ENCODE results near the gene C15orf62. TPM values are rescaled to one million over a fixed set of nuclear protein-coding genes. Genes with fewer than 3 reads are reported as not detected.

C15orf62 gene
- total RNA-seq, 4 donors from 2014 or later, result 0.59 TPM; not detected in 3

- no peak for DNase-seq (ENCODE audit: low spot score in 2 of 2)
- peaks cover 0 to 4% (median 0%) of the 10 kb centered on the region in 4 donors for H3K4me1 ChIP-seq
- H3K4me3 ChIP-seq, result no peak overlapping the region
- peaks cover 0 to 95% (median 0%) of the 10 kb centered on the region in 3 donors for H3K36me3 ChIP-seq
- H3K27me3 ChIP-seq, result no peaks in the 10 kb centered on the region
- no peaks in the 10 kb centered on the region for H3K9me3 ChIP-seq
- 64 to 73% methylated on average over 2 of the region's 2 CpGs for WGBS, 2 donors
- H3K27ac ChIP-seq, result no peak overlapping the region
- TF ChIP-seq EP300 (IDR thresholded peaks at IDR 0.05), result no peak
- TF ChIP-seq POLR2A (IDR thresholded peaks at IDR 0.05), result no peak
- TF ChIP-seq CTCF (IDR thresholded peaks at IDR 0.05), result no peak
Measured at GRCh38 chr15:40743485-40743901, 26.3 kb upstream of the C15orf62 start.

GRCh38 chr15:40743921-40744814, 25.6 kb upstream of the C15orf62 start:
- TF ChIP-seq EP300 (IDR thresholded peaks at IDR 0.05), result no peak
- TF ChIP-seq POLR2A (IDR thresholded peaks at IDR 0.05), result no peak
- no peak for TF ChIP-seq CTCF (IDR thresholded peaks at IDR 0.05)
- no peaks in the 10 kb centered on the region for H3K9me3 ChIP-seq
- 58 to 70% methylated on average over 12 of the region's 12 CpGs for WGBS, 2 donors
- no peak overlapping the region for H3K4me3 ChIP-seq
- H3K36me3 ChIP-seq, result peaks cover 0 to 95% (median 0%) of the 10 kb centered on the region in 3 donors
- H3K27ac ChIP-seq, result peak overlapping the region in 1 of 4 donors; percentile 29
- DNase-seq (ENCODE audit: low spot score in 2 of 2), result no peak
- no peaks in the 10 kb centered on the region for H3K27me3 ChIP-seq
- peaks cover 0 to 4% (median 0%) of the 10 kb centered on the region in 4 donors for H3K4me1 ChIP-seq

- no peaks in the 10 kb centered on the region for H3K9me3 ChIP-seq
- H3K36me3 ChIP-seq, result peaks cover 0 to 95% (median 0%) of the 10 kb centered on the region in 3 donors
- peak overlapping the region in 1 of 4 donors; percentile 29 for H3K27ac ChIP-seq
- no peak for DNase-seq (ENCODE audit: low spot score in 2 of 2)
- no peak for TF ChIP-seq CTCF (IDR thresholded peaks at IDR 0.05)
- TF ChIP-seq POLR2A (IDR thresholded peaks at IDR 0.05), result no peak
- no peak for TF ChIP-seq EP300 (IDR thresholded peaks at IDR 0.05)
- H3K27me3 ChIP-seq, result no peaks in the 10 kb centered on the region
- peaks cover 0 to 4% (median 0%) of the 10 kb centered on the region in 4 donors for H3K4me1 ChIP-seq
- 53 to 61% methylated on average over 5 of the region's 5 CpGs for WGBS, 2 donors
- H3K4me3 ChIP-seq, result no peak overlapping the region
Measured at GRCh38 chr15:40744815-40745152, 25.0 kb upstream of the C15orf62 start.

- TF ChIP-seq EP300 (IDR thresholded peaks at IDR 0.05) (no peak), POLR2A (IDR thresholded peaks at IDR 0.05) (no peak), CTCF (IDR thresholded peaks at IDR 0.05) (no peak)
- Histone ChIP-seq H3K27me3 (no peaks in the 10 kb centered on the region), H3K4me3 (no peak overlapping the region), H3K27ac (no peak overlapping the region), H3K9me3 (no peaks in the 10 kb centered on the region), H3K4me1 (peaks cover 0 to 4% (median 0%) of the 10 kb centered on the region in 4 donors), H3K36me3 (peaks cover 0 to 98% (median 6%) of the 10 kb centered on the region in 3 donors)
- DNase-seq (ENCODE audit: low spot score in 2 of 2), result no peak
- 60 to 70% methylated on average over 3 of the region's 3 CpGs for WGBS, 2 donors
Measured at GRCh38 chr15:40746916-40747418, 22.8 kb upstream of the C15orf62 start.

All from tibial nerve (tissue), 4 donors.